H9 (cell line): ENCODE measurements around the gene USP53. TPM values are rescaled to one million over a fixed set of nuclear protein-coding genes. Genes with fewer than 3 reads are reported as not detected.

Experiments
- DNase-seq: peaks from one replicate; pipeline ENCODE4 v3.0.0-alpha.2; 2017
- H2AFZ ChIP-seq: one replicate; pipeline ENCODE4 v1.6.1; 2013; ENCODE audit warnings: mild to moderate bottlenecking, low read length, control low read depth, moderate library complexity
- H2AK5ac ChIP-seq: 2 replicates; pipeline ENCODE4 v1.6.1; 2013; ENCODE audit warnings: low read length, control low read depth, mixed read lengths; ENCODE audit not compliant: insufficient read length
- H2BK120ac ChIP-seq: one replicate; pipeline ENCODE4 v1.6.1; 2013; ENCODE audit warnings: low read depth, mild to moderate bottlenecking, low read length, control low read depth, inconsistent platforms; ENCODE audit not compliant: poor library complexity, severe bottlenecking
- H2BK12ac ChIP-seq: 2 replicates; pipeline ENCODE4 v1.6.1; 2013; ENCODE audit warnings: low read length, control low read depth, mixed read lengths, low read depth; ENCODE audit not compliant: insufficient read length
- H2BK15ac ChIP-seq: 2 replicates; pipeline ENCODE4 v1.6.1; 2013; ENCODE audit warnings: low read depth, low read length, control low read depth
- H2BK20ac ChIP-seq: one replicate; pipeline ENCODE4 v1.6.1; 2013; ENCODE audit warnings: low read depth, mild to moderate bottlenecking, low read length, control low read depth, inconsistent platforms; ENCODE audit not compliant: poor library complexity, severe bottlenecking
- H2BK5ac ChIP-seq: 2 replicates; pipeline ENCODE4 v1.6.1; 2013; ENCODE audit warnings: low read length, control low read depth, mixed read lengths; ENCODE audit not compliant: insufficient read length
- H3K14ac ChIP-seq: 2 replicates; pipeline ENCODE4 v1.6.1; 2013; ENCODE audit warnings: low read length, control low read depth; ENCODE audit not compliant: insufficient read depth
- H3K18ac ChIP-seq: 2 replicates; pipeline ENCODE4 v1.6.1; 2013; ENCODE audit warnings: low read depth, mild to moderate bottlenecking, mixed read lengths, low read length, control low read depth; ENCODE audit not compliant: insufficient read length
- H3K23ac ChIP-seq: 2 replicates; pipeline ENCODE4 v1.6.1; 2013; ENCODE audit warnings: low read length, control low read depth, mixed read lengths, low read depth; ENCODE audit not compliant: insufficient read length
- H3K23me2 ChIP-seq: 2 replicates; pipeline ENCODE4 v1.6.1; 2013; ENCODE audit warnings: low read depth, mild to moderate bottlenecking, mixed read lengths, low read length, control low read depth; ENCODE audit not compliant: insufficient read length, poor library complexity, severe bottlenecking
- H3K27ac ChIP-seq: 2 replicates; pipeline ENCODE4 v1.5.1; 2013; ENCODE audit warnings: low read length, control low read depth, mixed read lengths, low read depth; ENCODE audit not compliant: insufficient read length
- H3K27me3 ChIP-seq: 2 replicates; pipeline ENCODE4 v1.6.1; 2013; ENCODE audit warnings: low read length, control low read depth, inconsistent platforms; ENCODE audit not compliant: insufficient read depth
- H3K4ac ChIP-seq: 2 replicates; pipeline ENCODE4 v1.6.1; 2013; ENCODE audit warnings: low read depth, mild to moderate bottlenecking, control low read depth, inconsistent platforms, low read length, moderate library complexity
- H3K4me1 ChIP-seq: 2 replicates; pipeline ENCODE4 v1.6.1; 2013; ENCODE audit warnings: low read length, control low read depth, inconsistent platforms; ENCODE audit not compliant: insufficient read depth
- H3K4me2 ChIP-seq: 2 replicates; pipeline ENCODE4 v1.6.1; 2013; ENCODE audit warnings: low read length, control low read depth, mixed read lengths; ENCODE audit not compliant: insufficient read length, insufficient read depth
- H3K56ac ChIP-seq: 2 replicates; pipeline ENCODE4 v1.6.1; 2013; ENCODE audit warnings: low read depth, mild to moderate bottlenecking, mixed read lengths, low read length, control low read depth; ENCODE audit not compliant: insufficient read length
- H3K79me1 ChIP-seq: 2 replicates; pipeline ENCODE4 v1.6.1; 2013; ENCODE audit warnings: low read depth, mild to moderate bottlenecking, moderate library complexity, low read length, control low read depth, inconsistent platforms; ENCODE audit not compliant: insufficient read depth, poor library complexity, severe bottlenecking
- H3K79me2 ChIP-seq: 2 replicates; pipeline ENCODE4 v1.6.1; 2013; ENCODE audit warnings: low read length, control low read depth, inconsistent platforms; ENCODE audit not compliant: insufficient read depth
- H3K9ac ChIP-seq: 2 replicates; pipeline ENCODE4 v1.6.1; 2013; ENCODE audit warnings: low read length, control low read depth, mixed read lengths; ENCODE audit not compliant: insufficient read length; ENCODE audit errors: extremely low read depth
- H3K9me3 ChIP-seq: one replicate; pipeline ENCODE4 v1.6.1; 2013; ENCODE audit warnings: low read depth, low read length, inconsistent platforms; ENCODE audit not compliant: control insufficient read depth
- H3T11ph ChIP-seq: one replicate; pipeline ENCODE4 v1.6.1; 2013; ENCODE audit warnings: mild to moderate bottlenecking, low read length, control low read depth, inconsistent platforms
- H4K20me1 ChIP-seq: one replicate; pipeline ENCODE4 v1.6.1; 2013; ENCODE audit not compliant: control insufficient read depth, insufficient read length, insufficient read depth
- H4K5ac ChIP-seq: 2 replicates; pipeline ENCODE4 v1.6.1; 2013; ENCODE audit warnings: low read depth, mild to moderate bottlenecking, mixed read lengths, low read length, control low read depth; ENCODE audit not compliant: insufficient read length
- H4K8ac ChIP-seq: replicated peaks from 2 replicates; pipeline ENCODE4 v1.6.1; 2013; ENCODE audit warnings: low read length, control low read depth, mixed read lengths, low read depth; ENCODE audit not compliant: insufficient read length
- H4K91ac ChIP-seq: 2 replicates; pipeline ENCODE4 v1.6.1; 2013; ENCODE audit warnings: low read depth, mild to moderate bottlenecking, moderate library complexity, mixed read lengths, low read length, control low read depth; ENCODE audit not compliant: insufficient read length
- H3K27ac Mint-ChIP-seq, 3 experiments: 2 replicates in 2 of 3; 3 replicates in 1 of 3; pipeline ENCODE4 v1.8.0; 2020 to 2021; ENCODE audit warnings: mixed read lengths in 3 of 3, mild to moderate bottlenecking in 1 of 3, moderate library complexity in 1 of 3
- H3K27me3 Mint-ChIP-seq: 2 replicates; pipeline ENCODE4 v1.8.0; 2021; ENCODE audit warnings: low read depth, mild to moderate bottlenecking, moderate library complexity, mixed read lengths
- H3K36me3 Mint-ChIP-seq, 3 experiments: 2 replicates in 2 of 3; 3 replicates in 1 of 3; pipeline ENCODE4 v1.8.0; 2020 to 2021; ENCODE audit warnings: low read depth in 3 of 3, mixed read lengths in 3 of 3; ENCODE audit not compliant: insufficient read depth in 1 of 3
- H3K4me1 Mint-ChIP-seq, 2 experiments: 2 replicates each; pipeline ENCODE4 v1.8.0; 2020; ENCODE audit warnings: mixed read lengths in 2 of 2
- H3K4me3 Mint-ChIP-seq, 2 experiments: 2 replicates in 1 of 2; 3 replicates in 1 of 2; pipeline ENCODE4 v1.8.0; 2020 to 2021; ENCODE audit warnings: mild to moderate bottlenecking in 2 of 2, mixed read lengths in 2 of 2, moderate library complexity in 1 of 2
- H3K9me3 Mint-ChIP-seq, 2 experiments: 2 replicates in 1 of 2; 3 replicates in 1 of 2; pipeline ENCODE4 v1.8.0; 2020; ENCODE audit warnings: mild to moderate bottlenecking in 2 of 2, mixed read lengths in 2 of 2, moderate library complexity in 1 of 2
- CTCF ChIP-seq: fragments of 200-600 bp; sonication (generic); conservative IDR thresholded peaks from 3 replicates; pipeline ENCODE4 v1.8.0; 2021; ENCODE audit warnings: antibody characterized with exemption, mild to moderate bottlenecking
- total RNA-seq: library from RNA; stranded (reverse); gene quantifications from 2 replicates; pipeline ENCODE4 v1.2.1, GENCODE V29; 2021

The USP53 gene
- total RNA-seq, 1 experiment from 2014 or later, result 18.4 TPM

GRCh38 chr4:119233191-119233590 lies 20.7 kb downstream of the USP53 start:
- no peak overlapping the region for H3K27ac ChIP-seq
- no peak overlapping the region for H3T11ph ChIP-seq
- no peak for TF ChIP-seq CTCF
- no peak for DNase-seq
- Mint-ChIP-seq H3K36me3 (peaks cover 3 to 13% (median 3%) of the 10 kb centered on the region in 3 experiments; a peak in 4 of 7 replicates), H3K4me1 (peaks cover 6 to 11% of the 10 kb centered on the region in 2 experiments), H3K4me3 (no peak overlapping the region), H3K9me3 (no peaks in the 10 kb centered on the region), H3K27me3 (no peaks in the 10 kb centered on the region), H3K27ac (no peak overlapping the region)
- no peak overlapping the region for H4K8ac ChIP-seq
- no peak overlapping the region for H2BK12ac ChIP-seq
- H4K91ac ChIP-seq, result no peak overlapping the region
- no peak overlapping the region for H4K5ac ChIP-seq
- no peak overlapping the region for H2BK120ac ChIP-seq
- H4K20me1 ChIP-seq, result no peaks in the 10 kb centered on the region
- no peak overlapping the region for H3K23ac ChIP-seq
- H3K9me3 ChIP-seq, result no peaks in the 10 kb centered on the region
- no peak overlapping the region for H2AK5ac ChIP-seq
- H2BK20ac ChIP-seq, result no peak overlapping the region
- H3K56ac ChIP-seq, result no peak overlapping the region
- no peaks in the 10 kb centered on the region for H3K23me2 ChIP-seq
- H3K9ac ChIP-seq, result no peak overlapping the region
- no peak overlapping the region for H2BK5ac ChIP-seq
- no peaks in the 10 kb centered on the region for H3K79me1 ChIP-seq
- H3K79me2 ChIP-seq, result no peaks in the 10 kb centered on the region
- H3K4ac ChIP-seq, result no peak overlapping the region
- H3K4me2 ChIP-seq, result no peak overlapping the region
- H3K14ac ChIP-seq, result no peak overlapping the region
- no peak overlapping the region for H2AFZ ChIP-seq
- H3K4me1 ChIP-seq, result 0 out of 2 replicates have a peak, but pooled peaks cover 1% of the 10 kb centered on the region
- no peak overlapping the region for H3K18ac ChIP-seq
- H3K27me3 ChIP-seq, result no peaks in the 10 kb centered on the region
- no peak overlapping the region for H2BK15ac ChIP-seq
